ENCODE results near the gene ADGRG6. TPM values are rescaled to one million over a fixed set of nuclear protein-coding genes. Genes with fewer than 3 reads are reported as not detected.

ADGRG6 gene
- polyA plus RNA-seq, 1 of the 3 experiments (the other 2 are of a cell fraction) = 61.5 TPM

GRCh38 chr6:142411145-142411544 lies 109.3 kb downstream of the ADGRG6 start:
- peaks cover 10% of the 10 kb centered on the region for H3K79me2 ChIP-seq (ENCODE audit: insufficient read depth)
- ChIA-PET CTCF (interaction anchor here (1.1 kb wide), 1 partner anchor 10 kb away, joined by 3 read pairs; no protein-coding TSS in a partner anchor), POLR2A (no interaction called here)
- no peak overlapping the region for H3K4me2 ChIP-seq
- H2AFZ ChIP-seq (ENCODE audit: low read depth) = no peak overlapping the region
- no peak for TF ChIP-seq USF2 (IDR thresholded peaks at IDR 0.05; ENCODE audit: borderline replicate concordance, low read depth, low read length)
- no peak for TF ChIP-seq ELF1 (IDR thresholded peaks at IDR 0.05)
- no peak for TF ChIP-seq TEAD4 (IDR thresholded peaks at IDR 0.05; ENCODE audit: borderline replicate concordance, insufficient read depth)
- no peak for TF ChIP-seq GABPA (IDR thresholded peaks at IDR 0.05; ENCODE audit: low read depth)
- no peak for TF ChIP-seq RXRA (IDR thresholded peaks at IDR 0.05; ENCODE audit: borderline replicate concordance, low read depth)
- no peak for TF ChIP-seq MEF2A (IDR thresholded peaks at IDR 0.05; ENCODE audit: borderline replicate concordance, low read depth)
- no peak for TF ChIP-seq PBX3 (IDR thresholded peaks at IDR 0.05)
- no peak for TF ChIP-seq RFX5 (IDR thresholded peaks at IDR 0.05; ENCODE audit: low read length)
- no peak for TF ChIP-seq SMC3 (IDR thresholded peaks at IDR 0.05; ENCODE audit: low read depth, low read length)
- no peak for TF ChIP-seq EP300 (IDR thresholded peaks at IDR 0.05; ENCODE audit: borderline replicate concordance in 1 of 2, low read depth in 1 of 2, low read length in 1 of 2)
- no peak for DNase-seq
- no peaks in the 10 kb centered on the region for H3K27me3 ChIP-seq (ENCODE audit: insufficient read depth)
- H3K9me3 ChIP-seq = no peaks in the 10 kb centered on the region
- H3K4me1 ChIP-seq (ENCODE audit: control insufficient read depth in 1 of 2, insufficient read depth in 2 of 2, low read depth in 1 of 2, low read length in 1 of 2) = peaks cover 0 to 21% of the 10 kb centered on the region in 2 experiments; a peak in 3 of 4 replicates
- no peak overlapping the region for H3K4me3 ChIP-seq (ENCODE audit: low read depth in 2 of 2, low read length in 1 of 2)
- H3K9me2 ChIP-seq = no peaks in the 10 kb centered on the region
- H3K27ac ChIP-seq (ENCODE audit: low read depth in 2 of 2, low read length in 1 of 2) = peak overlapping the region; percentile 50 to 98
- WGBS (ENCODE audit: low lambda C conversion rate) = 73% methylated on average over 2 of the region's 2 CpGs
- peaks cover 43 to 45% of the 10 kb centered on the region in 2 experiments for H3K36me3 ChIP-seq (replicated peaks in 1 of 2; ENCODE audit: control insufficient read depth in 1 of 2, insufficient read depth in 2 of 2, low read length in 1 of 2)
- no peak overlapping the region for H3K9ac ChIP-seq
- no peaks in the 10 kb centered on the region for H4K20me1 ChIP-seq (ENCODE audit: insufficient read depth)
- peaks cover 61% of the 10 kb centered on the region for H3F3A ChIP-seq (replicated peaks; ENCODE audit: insufficient read depth)

- Histone ChIP-seq H3K36me3 (replicated peaks in 1 of 2; ENCODE audit: control insufficient read depth in 1 of 2, insufficient read depth in 2 of 2, low read length in 1 of 2) (peaks cover 43 to 53% of the 10 kb centered on the region in 2 experiments), H3K4me2 (peak overlapping the region; percentile 51; the same call in 1 of the 2 replicates), H3K9ac (peak overlapping the region; percentile 64; the same call in 1 of the 2 replicates), H4K20me1 (ENCODE audit: insufficient read depth) (no peaks in the 10 kb centered on the region), H3K27me3 (ENCODE audit: insufficient read depth) (no peaks in the 10 kb centered on the region), H3K79me2 (ENCODE audit: insufficient read depth) (peaks cover 10% of the 10 kb centered on the region), H3F3A (replicated peaks; ENCODE audit: insufficient read depth) (peaks cover 70% of the 10 kb centered on the region), H3K4me1 (ENCODE audit: control insufficient read depth in 1 of 2, insufficient read depth in 2 of 2, low read depth in 1 of 2, low read length in 1 of 2) (peaks cover 0 to 29% of the 10 kb centered on the region in 2 experiments; a peak in 3 of 4 replicates), H3K9me2 (no peaks in the 10 kb centered on the region), H3K9me3 (no peaks in the 10 kb centered on the region), H3K4me3 (ENCODE audit: low read depth in 2 of 2, low read length in 1 of 2) (no peak overlapping the region), H3K27ac (ENCODE audit: low read depth in 2 of 2, low read length in 1 of 2) (peak overlapping the region; percentile 71 to 98; a peak in 3 of 4 replicates), H2AFZ (ENCODE audit: low read depth) (no peak overlapping the region)
- DNase-seq = no peak
- POLR2A ChIA-PET = no interaction called here
- WGBS (ENCODE audit: low lambda C conversion rate) = 41% methylated on average over 2 of the region's 2 CpGs
- CTCF ChIA-PET = interaction anchor here (1.1 kb wide), 1 partner anchor 9 kb away, joined by 3 read pairs; no protein-coding TSS in a partner anchor
- no peak for TF ChIP-seq NRF1 (IDR thresholded peaks at IDR 0.05; ENCODE audit: low read depth, low read length)
- TF ChIP-seq IRF3 (IDR thresholded peaks at IDR 0.05; ENCODE audit: low read depth, low read length) = no peak
- no peak for TF ChIP-seq CHD2 (IDR thresholded peaks at IDR 0.05; ENCODE audit: low read length, partially characterized antibody)
- no peak for TF ChIP-seq MEF2A (IDR thresholded peaks at IDR 0.05; ENCODE audit: borderline replicate concordance, low read depth)
- TF ChIP-seq FOXM1 (IDR thresholded peaks at IDR 0.05; ENCODE audit: low read depth) = no peak
- TF ChIP-seq RAD21 (IDR thresholded peaks at IDR 0.05; ENCODE audit: low read length) = no peak
- no peak for TF ChIP-seq USF1 (IDR thresholded peaks at IDR 0.05; ENCODE audit: borderline replicate concordance, low read depth)
Measured at GRCh38 chr6:142412241-142412640, 110.4 kb downstream of the ADGRG6 start.
